A549 (cell line): ENCODE results near the gene FAM131C. TPM values are rescaled to one million over a fixed set of nuclear protein-coding genes. Genes with fewer than 3 reads are reported as not detected.

ENCODE experiments used
- ATAC-seq, 2 experiments: fragments of 200-7000 bp in 1 of 2; fragments of >200 bp in 1 of 2; cut with Nextera tagmentation in 1 of 2; cut with Tn5 transposase in 1 of 2; 3 replicates each; pipeline versions ENCODE4 v1.8.0 to v1.9.1; 2018 to 2020; ENCODE audit warnings: mild to moderate bottlenecking in 1 of 2, moderate library complexity in 1 of 2
- CTCF ChIA-PET: fragments of 300-600 bp; sonication (Branson Sonifier 250); formaldehyde crosslinking; extraction: SDS; loops from one replicate; lab custom pipeline; 2021; ENCODE audit warnings: antibody characterized with exemption, inconsistent platforms; lab: Yijun Ruan, JAX
- POLR2A ChIA-PET: fragments of 350-600 bp; formaldehyde crosslinking; extraction: SDS; loops from one replicate; lab custom pipeline; 2021; ENCODE audit warnings: antibody characterized with exemption, inconsistent platforms; lab: Yijun Ruan, JAX
- DNase-seq, 2 experiments: peaks; one replicate each; pipeline versions ENCODE4 v3.0.0 to v3.0.0-alpha.2; 2011 to 2016; ENCODE audit warnings: low read depth in 1 of 2, low spot score in 1 of 2
- FAIRE-seq: peaks from 2 replicates; lab custom pipeline; 2011; peaks lifted over from hg19 to GRCh38; lab: Jason Lieb, UNC
- H3K27ac ChIP-seq, 2 experiments: fragments of >200 bp; sonication (Bioruptor Twin); formaldehyde crosslinking; 3 replicates each; pipeline ENCODE4 v1.5.1; 2016 to 2017
- H3K4me1 ChIP-seq: fragments of >200 bp; sonication (Bioruptor Twin); formaldehyde crosslinking; 3 replicates; pipeline ENCODE4 v1.6.1; 2016
- H3K4me2 ChIP-seq: fragments of >200 bp; sonication (Bioruptor Twin); formaldehyde crosslinking; 3 replicates; pipeline ENCODE4 v1.6.1; 2016
- H3K4me3 ChIP-seq: fragments of >200 bp; sonication (Bioruptor Twin); formaldehyde crosslinking; 3 replicates; pipeline ENCODE4 v1.5.1; 2016
- H3K9me3 ChIP-seq: fragments of >200 bp; sonication (Bioruptor Twin); formaldehyde crosslinking; 3 replicates; pipeline ENCODE4 v1.6.1; 2016
- CBX8 ChIP-seq: fragments of 200-600 bp; sonication (generic); IDR thresholded peaks from 2 replicates; pipeline ENCODE4 v1.6.1; 2016
- CEBPB ChIP-seq, 2 experiments: fragments of >200 bp in 1 of 2; sonication (Bioruptor Twin) in 1 of 2; formaldehyde crosslinking in 1 of 2; IDR thresholded peaks; 2 replicates each; pipeline ENCODE4 v1.6.1; 2012 to 2016
- EHF ChIP-seq: fragments of 250-450 bp; sonication (Bioruptor Pico); IDR thresholded peaks from 2 replicates; pipeline ENCODE4 v1.5.0; 2020; ENCODE audit warnings: mild to moderate bottlenecking
- ESRRA ChIP-seq: fragments of 150-350 bp; IDR thresholded peaks from 2 replicates; pipeline ENCODE4 v1.6.1; 2014; ENCODE audit warnings: mild to moderate bottlenecking, low read length, borderline replicate concordance
- HOXB13 ChIP-seq: fragments of 250-450 bp; sonication (Bioruptor Pico); IDR thresholded peaks from 2 replicates; pipeline ENCODE4 v1.5.0; 2020; ENCODE audit warnings: low read depth, mild to moderate bottlenecking, moderate library complexity
- KDM5A ChIP-seq: fragments of 200-600 bp; sonication (generic); IDR thresholded peaks from 2 replicates; pipeline ENCODE4 v1.6.1; 2016; ENCODE audit warnings: antibody characterized with exemption, mild to moderate bottlenecking
- MAX ChIP-seq: IDR thresholded peaks from 2 replicates; pipeline ENCODE4 v1.6.1; 2012
- NPAS2 ChIP-seq: fragments of 250-450 bp; sonication (Bioruptor Pico); IDR thresholded peaks from 2 replicates; pipeline ENCODE4 v1.8.0; 2022; ENCODE audit warnings: mild to moderate bottlenecking, moderate library complexity, borderline replicate concordance
- PBX3 ChIP-seq: IDR thresholded peaks from 2 replicates; pipeline ENCODE4 v1.6.1; 2012
- PHF8 ChIP-seq: fragments of 200-600 bp; sonication (generic); IDR thresholded peaks from 2 replicates; pipeline ENCODE4 v1.6.1; 2016; ENCODE audit warnings: low read depth, mild to moderate bottlenecking, antibody characterized with exemption, moderate library complexity, borderline replicate concordance
- RCOR1 ChIP-seq: fragments of 150-350 bp; IDR thresholded peaks from 2 replicates; pipeline ENCODE4 v1.6.1; 2014; ENCODE audit warnings: antibody characterized with exemption, low read length, low read depth
- RNF2 ChIP-seq: fragments of 200-600 bp; sonication (generic); IDR thresholded peaks from 2 replicates; pipeline ENCODE4 v1.6.1; 2016; ENCODE audit warnings: low read depth, mild to moderate bottlenecking, antibody characterized with exemption, moderate library complexity, borderline replicate concordance
- SMC3 ChIP-seq: fragments of >200 bp; sonication (Bioruptor Twin); formaldehyde crosslinking; IDR thresholded peaks from 3 replicates; pipeline ENCODE4 v1.6.1; 2018; ENCODE audit warnings: inconsistent platforms
- SREBF2 ChIP-seq: fragments of 450-650 bp; IDR thresholded peaks from 2 replicates; pipeline ENCODE4 v1.6.1; 2014; ENCODE audit warnings: mild to moderate bottlenecking, moderate library complexity
- USF2 ChIP-seq: fragments of 450-650 bp; IDR thresholded peaks from 2 replicates; pipeline ENCODE4 v1.6.1; 2014; ENCODE audit warnings: antibody characterized with exemption
- ZFP36 ChIP-seq: fragments of 450-650 bp; IDR thresholded peaks from 2 replicates; pipeline ENCODE4 v1.6.1; 2014; ENCODE audit warnings: borderline replicate concordance; ENCODE audit not compliant: partially characterized antibody
- ZSCAN20 ChIP-seq: fragments of 250-450 bp; sonication (Bioruptor Pico); IDR thresholded peaks from 2 replicates; pipeline ENCODE4 v1.8.0; 2022; ENCODE audit warnings: mild to moderate bottlenecking, moderate library complexity
- WGBS: methylation state at CpG from one replicate; pipeline ENCODE4 v1.1.6; 2017; ENCODE audit errors: missing lambda C conversion rate; 5-methylcytosine and 5-hydroxymethylcytosine counted together
- polyA plus RNA-seq, 4 experiments: library from polyadenylated mRNA; depleted of rRNA in 3 of 4; stranded (reverse); fragments of >200 nt; fragmentation: RNase III in 1 of 4; extraction: RNeasy Plus Mini Kit Qiagen cat#74134 plus additional on column Dnase treatment in 1 of 4; gene quantifications; 2 replicates in 3 of 4; 3 replicates in 1 of 4; pipeline ENCODE4 v1.2.3, GENCODE V29; 2011 to 2017
- TF ChIP-seq, protein P1 (sequence below): fragments of 250-450 bp; sonication (Bioruptor Pico); IDR thresholded peaks from 2 replicates; pipeline ENCODE4 v1.5.0; 2020; ENCODE audit warnings: low read depth, mild to moderate bottlenecking, moderate library complexity

FAM131C gene
- polyA plus RNA-seq, 2 of the 4 experiments (the other 2 are of a cell fraction) = 2.3 to 6.7 TPM

DNA sequence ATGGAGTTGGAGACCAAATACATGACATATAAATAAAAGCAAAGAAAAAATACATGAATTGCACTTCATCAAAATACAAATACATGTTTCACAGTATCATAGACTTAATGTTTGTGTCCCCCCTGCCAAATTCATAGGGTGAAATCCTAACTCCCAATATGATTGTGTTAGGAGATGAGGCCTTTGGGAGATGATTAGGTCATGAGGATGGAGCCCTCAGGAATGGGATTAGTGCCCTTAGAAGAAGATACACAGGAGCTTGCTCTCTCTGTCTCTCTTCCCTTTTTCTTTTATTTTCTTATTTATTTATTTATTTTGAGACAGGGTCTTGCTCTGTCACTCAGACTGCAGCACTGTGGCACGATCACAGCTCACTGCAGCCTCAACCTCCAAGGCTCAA, 26.0 kb upstream of the FAM131C start:
- H3K4me2 ChIP-seq = no peak overlapping the region
- H3K27ac ChIP-seq = no peak overlapping the region
- POLR2A ChIA-PET = no interaction called here
- CTCF ChIA-PET = interaction anchor here (1.8 to 4.9 kb wide), 2 partner anchors 17 to 20 kb away, joined by 7 to 18 read pairs; no protein-coding TSS in a partner anchor
- 85% methylated on average over 1 of the region's 1 CpG for WGBS
- no peak for TF ChIP-seq ZFP36
- no peak for TF ChIP-seq PBX3
- TF ChIP-seq KDM5A = no peak
- no peak for TF ChIP-seq RNF2
- TF ChIP-seq USF2 = no peak
- no peak for TF ChIP-seq CBX8
- no peak for TF ChIP-seq CEBPB (IDR thresholded peaks at IDR 0.05)
- TF ChIP-seq, protein P1, sequence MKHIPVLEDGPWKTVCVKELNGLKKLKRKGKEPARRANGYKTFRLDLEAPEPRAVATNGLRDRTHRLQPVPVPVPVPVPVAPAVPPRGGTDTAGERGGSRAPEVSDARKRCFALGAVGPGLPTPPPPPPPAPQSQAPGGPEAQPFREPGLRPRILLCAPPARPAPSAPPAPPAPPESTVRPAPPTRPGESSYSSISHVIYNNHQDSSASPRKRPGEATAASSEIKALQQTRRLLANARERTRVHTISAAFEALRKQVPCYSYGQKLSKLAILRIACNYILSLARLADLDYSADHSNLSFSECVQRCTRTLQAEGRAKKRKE = no peak
- no peak for TF ChIP-seq SREBF2
- H3K4me1 ChIP-seq = 0 out of 3 replicates have a peak, but pooled peaks cover 5% of the 10 kb centered on the region
- no peak for FAIRE-seq
- DNase-seq = no peak
- ATAC-seq = no peak
- no peak overlapping the region for H3K4me3 ChIP-seq
- no peaks in the 10 kb centered on the region for H3K9me3 ChIP-seq

GRCh38 chr1:16095447-16095846, 22.0 kb upstream of the FAM131C start:
- ChIA-PET CTCF (interaction anchor here (4.9 kb wide), 1 partner anchor 13 kb away, joined by 18 read pairs; no protein-coding TSS in a partner anchor), POLR2A (no interaction called here)
- DNase-seq (no peak), ATAC-seq (no peak), FAIRE-seq (no peak)
- Histone ChIP-seq H3K4me3 (no peak overlapping the region), H3K27ac (no peak overlapping the region), H3K4me1 (0 out of 3 replicates have a peak, but pooled peaks cover 5% of the 10 kb centered on the region), H3K4me2 (no peak overlapping the region), H3K9me3 (no peaks in the 10 kb centered on the region)
- 60% methylated on average over 7 of the region's 9 CpGs for WGBS
- TF ChIP-seq SMC3 = no peak
- no peak for TF ChIP-seq PHF8

DNA sequence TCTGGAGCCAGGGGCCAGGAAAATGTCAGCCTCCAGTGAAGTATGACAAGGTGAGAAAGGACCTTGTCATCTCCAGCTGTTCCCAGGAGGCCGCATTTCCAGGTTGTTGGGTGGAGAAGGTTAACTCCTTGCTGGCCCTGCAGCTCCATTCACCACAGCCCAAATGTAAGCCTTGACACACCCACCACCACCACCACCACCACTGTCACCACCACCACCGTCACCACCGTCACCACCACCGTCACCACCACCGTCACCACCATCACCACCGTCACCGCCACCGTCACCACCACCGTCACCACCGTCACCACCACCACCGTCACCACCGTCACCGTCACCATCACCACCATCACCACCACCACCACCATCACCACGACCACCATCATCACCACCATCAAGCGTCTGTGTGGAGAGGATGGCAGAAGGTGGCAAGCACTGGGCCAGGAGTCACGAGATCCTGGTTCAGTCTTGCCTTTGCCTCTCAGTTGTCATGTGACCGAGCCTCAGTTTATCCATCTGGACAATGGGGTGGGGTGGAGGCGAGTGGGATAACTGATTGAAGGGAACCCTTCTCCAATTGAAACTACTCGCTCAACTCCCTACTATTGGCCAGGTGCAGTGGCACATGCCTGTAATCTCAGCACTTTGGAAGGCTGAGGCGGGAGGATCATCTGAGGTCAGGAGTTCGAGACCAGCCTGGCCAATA, 21.2 kb upstream of the FAM131C start:
- DNase-seq (no peak), ATAC-seq (no peak), FAIRE-seq (no peak)
- ChIA-PET POLR2A (no interaction called here), CTCF (interaction anchor here (0.6 to 3.2 kb wide), 7 partner anchors 11 to 365 kb away, joined by 3 to 23 read pairs (median 4); no protein-coding TSS in a partner anchor)
- no peak overlapping the region for H3K4me2 ChIP-seq
- H3K9me3 ChIP-seq = no peaks in the 10 kb centered on the region
- H3K27ac ChIP-seq = no peak overlapping the region
- 79% methylated on average over 20 of the region's 21 CpGs for WGBS
- no peak overlapping the region for H3K4me3 ChIP-seq
- 0 out of 3 replicates have a peak, but pooled peaks cover 5% of the 10 kb centered on the region for H3K4me1 ChIP-seq
- no peak for TF ChIP-seq EHF (CRISPR knock-in tag)
- TF ChIP-seq ESRRA = no peak
- no peak for TF ChIP-seq HOXB13
- no peak for TF ChIP-seq MAX
- TF ChIP-seq ZSCAN20 (CRISPR knock-in tag) = no peak
- no peak for TF ChIP-seq NPAS2 (CRISPR knock-in tag)
- no peak for TF ChIP-seq RCOR1
- TF ChIP-seq PHF8 = no peak
